Mucosa of descending colon (tissue), 3 donors: Measurements from ENCODE around the gene SERPINA10. TPM values are rescaled to one million over a fixed set of nuclear protein-coding genes. Genes with fewer than 3 reads are reported as not detected.

ENCODE experiments used
- ATAC-seq: fragments of 200-7000 bp; cut with Tn5 transposase; one replicate; pipeline ENCODE4 v1.9.1; 2020; ENCODE audit warnings: mild to moderate bottlenecking, moderate library complexity
- DNase-seq, 3 donors: peaks; one replicate each; pipeline ENCODE4 v3.0.0-alpha.2; 2020
- H3K36me3 ChIP-seq: fragments of 200-600 bp; one replicate; pipeline ENCODE4 v1.8.0; 2021; ENCODE audit warnings: low read depth, mild to moderate bottlenecking
- H3K4me1 ChIP-seq: fragments of 200-600 bp; one replicate; pipeline ENCODE4 v1.8.0; 2021; ENCODE audit warnings: low read depth, mild to moderate bottlenecking
- H3K4me3 ChIP-seq: fragments of 200-600 bp; one replicate; pipeline ENCODE4 v1.8.0; 2021; ENCODE audit warnings: mild to moderate bottlenecking
- H3K9me3 ChIP-seq: fragments of 200-600 bp; one replicate; pipeline ENCODE4 v1.8.0; 2021; ENCODE audit warnings: mild to moderate bottlenecking
- intact Hi-C, 2 donors: fragments of 100-400 bp; cut with DNase I in 1 of 2; cut with micrococcal nuclease in 1 of 2; formaldehyde crosslinking; loops; one replicate each; pipeline versions ENCODE4 v1.11.0 to v1.11.1; 2022; cut with DNase I, micrococcal nuclease
- total RNA-seq, 3 donors: library from RNA; stranded (reverse); fragmentation: NEBNext Ultra II Directional in 2 of 3; extraction: Animal tissue kit (Norgen Biotek cat#: 25700) in 2 of 3; gene quantifications; one replicate each; pipeline versions ENCODE4 v1.2.1 to v1.2.4, GENCODE V29; 2021 to 2023
- TF ChIP-seq, protein P1 (sequence below): fragments of 200-600 bp; IDR thresholded peaks from one replicate; pipeline ENCODE4 v1.8.0; 2022; ENCODE audit warnings: antibody characterized with exemption, mild to moderate bottlenecking
- donor health status: DM: no; HTN: no; CAD: no; lungs with moderate emphysema.
- donor health status: DM: no; HTN: no; CAD: no.
- donor health status: DM: no; HTN: yes; CAD: no.

Gene SERPINA10
- total RNA-seq, 3 donors from 2014 or later, result 0.09 to 0.34 (median 0.20) TPM

DNA sequence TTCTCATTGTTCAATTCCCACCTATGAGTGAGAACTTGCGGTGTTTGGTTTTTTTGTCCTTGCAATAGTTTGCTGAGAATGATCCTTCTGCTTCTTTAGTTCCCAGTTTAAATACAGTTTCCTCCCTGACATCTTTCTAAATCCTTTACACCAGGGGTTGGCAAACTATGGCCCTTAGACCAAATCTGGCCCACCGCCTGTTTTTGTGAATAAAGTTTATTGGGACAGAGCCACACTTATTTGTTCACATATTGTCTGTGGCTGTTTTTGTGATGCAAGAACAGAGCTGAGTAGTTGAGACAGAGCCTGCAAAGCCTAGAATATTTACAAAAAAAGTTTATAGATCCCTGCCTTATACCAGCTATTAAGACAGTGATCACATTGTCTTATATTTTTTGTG, 53.7 kb downstream of the SERPINA10 start:
- Histone ChIP-seq H3K4me3 (no peak overlapping the region), H3K9me3 (no peaks in the 10 kb centered on the region), H3K36me3 (no peaks in the 10 kb centered on the region), H3K4me1 (no peaks in the 10 kb centered on the region)
- TF ChIP-seq, protein P1, sequence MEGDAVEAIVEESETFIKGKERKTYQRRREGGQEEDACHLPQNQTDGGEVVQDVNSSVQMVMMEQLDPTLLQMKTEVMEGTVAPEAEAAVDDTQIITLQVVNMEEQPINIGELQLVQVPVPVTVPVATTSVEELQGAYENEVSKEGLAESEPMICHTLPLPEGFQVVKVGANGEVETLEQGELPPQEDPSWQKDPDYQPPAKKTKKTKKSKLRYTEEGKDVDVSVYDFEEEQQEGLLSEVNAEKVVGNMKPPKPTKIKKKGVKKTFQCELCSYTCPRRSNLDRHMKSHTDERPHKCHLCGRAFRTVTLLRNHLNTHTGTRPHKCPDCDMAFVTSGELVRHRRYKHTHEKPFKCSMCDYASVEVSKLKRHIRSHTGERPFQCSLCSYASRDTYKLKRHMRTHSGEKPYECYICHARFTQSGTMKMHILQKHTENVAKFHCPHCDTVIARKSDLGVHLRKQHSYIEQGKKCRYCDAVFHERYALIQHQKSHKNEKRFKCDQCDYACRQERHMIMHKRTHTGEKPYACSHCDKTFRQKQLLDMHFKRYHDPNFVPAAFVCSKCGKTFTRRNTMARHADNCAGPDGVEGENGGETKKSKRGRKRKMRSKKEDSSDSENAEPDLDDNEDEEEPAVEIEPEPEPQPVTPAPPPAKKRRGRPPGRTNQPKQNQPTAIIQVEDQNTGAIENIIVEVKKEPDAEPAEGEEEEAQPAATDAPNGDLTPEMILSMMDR, result no peak
- DNase-seq, result no peak
- no peak for ATAC-seq
- intact Hi-C loops, result no loop called here

DNA sequence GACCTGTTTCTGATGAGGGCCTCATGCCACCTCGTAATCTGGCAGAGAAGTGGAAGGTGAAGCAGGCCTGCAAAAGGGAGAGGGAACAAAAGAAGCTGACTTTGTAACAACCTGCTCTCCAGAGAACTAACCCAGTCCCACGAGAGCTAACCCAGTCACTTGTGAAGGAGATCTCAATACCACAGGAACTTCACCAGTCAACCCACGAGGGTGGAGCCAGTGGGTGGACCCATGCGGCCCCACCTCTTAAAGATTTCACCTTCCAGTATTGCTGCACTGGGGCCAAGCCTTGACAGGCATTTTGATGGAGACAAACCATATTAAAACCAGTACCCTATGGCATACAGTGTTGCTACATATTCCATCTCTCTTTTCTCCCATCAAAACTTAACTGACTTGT, 55.1 kb downstream of the SERPINA10 start:
- Histone ChIP-seq H3K4me3 (no peak overlapping the region), H3K36me3 (no peaks in the 10 kb centered on the region), H3K9me3 (no peaks in the 10 kb centered on the region), H3K4me1 (no peaks in the 10 kb centered on the region)
- DNase-seq, result no peak
- TF ChIP-seq, protein P1, result no peak
- intact Hi-C loops, result no loop called here
- no peak for ATAC-seq

DNA sequence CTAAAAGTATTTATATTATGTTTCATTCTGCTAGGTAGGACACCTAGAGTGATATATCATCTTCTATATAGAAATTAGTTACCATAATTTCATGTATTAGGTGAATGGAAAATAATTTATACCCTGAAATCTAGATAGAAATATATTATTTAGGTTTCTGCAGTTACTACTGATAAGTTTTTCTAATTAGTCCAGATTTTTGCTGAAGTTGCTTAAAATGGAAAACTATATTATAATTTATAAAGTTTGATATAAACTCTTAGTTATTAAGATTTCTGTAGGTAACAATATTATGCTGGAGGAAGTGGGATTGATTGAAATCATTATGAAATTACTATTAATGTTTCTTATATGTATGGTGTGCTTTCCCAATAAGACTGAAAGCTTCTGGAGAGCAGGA, 56.0 kb downstream of the SERPINA10 start:
- DNase-seq (no peak), ATAC-seq (no peak)
- intact Hi-C loops, result no loop called here
- no peaks in the 10 kb centered on the region for H3K36me3 ChIP-seq
- TF ChIP-seq, protein P1, result no peak
- no peak overlapping the region for H3K4me3 ChIP-seq
- H3K9me3 ChIP-seq, result no peaks in the 10 kb centered on the region
- no peaks in the 10 kb centered on the region for H3K4me1 ChIP-seq

Other genes with a start within 250 kb of the SERPINA10 start
- gene DDX24, start 212.1 kb downstream of the SERPINA10 start, total RNA-seq, result 100 to 1,000 TPM in 2 of 3 donors, 10 to 100 TPM in 1; 90.6 to 197 (median 107) TPM
- gene IFI27L1, start 212.0 kb downstream of the SERPINA10 start, total RNA-seq, result 10 to 100 TPM; 19.9 to 29.9 (median 20.6) TPM
- gene IFI27, start 182.5 kb downstream of the SERPINA10 start, total RNA-seq, result 1,000 to 10,000 TPM in 1 of 3 donors, 100 to 1,000 TPM in 2; 427 to 1,655 (median 710) TPM
- 10 to 100 TPM; 22.4 to 25.5 (median 24.3) TPM for gene IFI27L2, start 163.7 kb downstream of the SERPINA10 start, total RNA-seq
- gene PPP4R4, start 118.9 kb downstream of the SERPINA10 start, total RNA-seq, result under 1 TPM in 1 of 3 donors, not detected in 2; 0.13 TPM
- 1 to 10 TPM in 2 of 3 donors, under 1 TPM in 1; 0.44 to 4.7 (median 2.0) TPM for gene SERPINA6, start 30.1 kb upstream of the SERPINA10 start, total RNA-seq
- not detected for gene SERPINA2, start 73.4 kb upstream of the SERPINA10 start, total RNA-seq
- 100 to 1,000 TPM in 2 of 3 donors, 10 to 100 TPM in 1; 98.3 to 311 (median 225) TPM for gene SERPINA1, start 95.3 kb upstream of the SERPINA10 start, total RNA-seq
- gene SERPINA11, start 159.5 kb upstream of the SERPINA10 start, total RNA-seq, result not detected
- not detected for gene SERPINA9, start 182.9 kb upstream of the SERPINA10 start, total RNA-seq
- not detected for gene SERPINA12, start 216.2 kb upstream of the SERPINA10 start, total RNA-seq